ENCODE results near the gene TNRC6A. TPM values are rescaled to one million over a fixed set of nuclear protein-coding genes. Genes with fewer than 3 reads are reported as not detected.
A peak's percentile ranks its signal among the peaks of the same experiment; 100 is the strongest.

Gene TNRC6A
- total and polyA plus RNA-seq, 12 donors = 32.0 to 83.3 (median 54.0) TPM

GRCh38 chr16:24723663-24724062 is 5.8 kb upstream of the TNRC6A start:
- Histone ChIP-seq H3K27me3 (no peaks in the 10 kb centered on the region), H3K36me3 (replicated peaks in 1 of 2) (no peaks in the 10 kb centered on the region), H3K9me3 (replicated peaks in 1 of 3) (no peaks in the 10 kb centered on the region), H3K4me3 (no peak overlapping the region), H3K27ac (no peak overlapping the region), H3K4me1 (replicated peaks in 1 of 2) (peaks cover 0 to 3% of the 10 kb centered on the region in 2 donors)
- no peak for DNase-seq
- intact Hi-C loops (cut with DNase I) = no loop called here
- TF ChIP-seq CTCF (IDR thresholded peaks at IDR 0.05) = no peak
- no peak for TF ChIP-seq POLR2A (IDR thresholded peaks at IDR 0.05)

GRCh38 chr16:24728011-24728410 is 1.4 kb upstream of the TNRC6A start:
- DNase-seq = no peak
- H3K27ac ChIP-seq = no peak overlapping the region
- 88 to 94% (median 93%) methylated on average over 18 of the region's 18 CpGs for WGBS, 4 donors
- no peak overlapping the region for H3K4me3 ChIP-seq
- TF ChIP-seq CTCF (IDR thresholded peaks at IDR 0.05) (no peak), POLR2A (IDR thresholded peaks at IDR 0.05) (no peak)
- H3K4me1 ChIP-seq (replicated peaks in 1 of 2) = peaks cover 20 to 28% of the 10 kb centered on the region in 2 donors
- H3K36me3 ChIP-seq (replicated peaks in 1 of 2) = peaks cover 0 to 2% of the 10 kb centered on the region in 2 donors
- intact Hi-C loops (cut with DNase I) = no loop called here
- no peaks in the 10 kb centered on the region for H3K27me3 ChIP-seq
- H3K9me3 ChIP-seq (replicated peaks in 1 of 3) = no peaks in the 10 kb centered on the region

DNA sequence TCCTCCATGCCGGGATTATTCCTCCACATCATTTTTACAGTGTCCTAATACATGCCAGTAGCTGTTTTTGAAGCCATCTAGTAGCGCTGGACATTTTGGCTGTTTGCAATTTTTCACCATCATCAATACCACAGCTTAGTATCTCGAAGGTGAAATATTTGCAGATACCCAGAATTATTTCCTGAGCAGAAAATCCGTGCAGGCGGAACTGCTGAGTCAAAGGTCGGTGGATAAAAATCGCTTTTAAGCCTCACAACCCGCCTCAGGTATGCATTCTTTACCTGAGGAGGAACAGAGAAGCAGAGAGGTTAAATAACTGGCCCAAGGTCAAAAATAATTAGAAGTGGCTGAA is 584 bp upstream of the TNRC6A start:
- TF ChIP-seq CTCF (IDR thresholded peaks at IDR 0.05) (no peak), POLR2A (IDR thresholded peaks at IDR 0.05) (no peak)
- intact Hi-C loops (cut with DNase I) = no loop called here
- WGBS, 4 donors = 3 to 6% (median 4%) methylated on average over 8 of the region's 8 CpGs

GRCh38 chr16:24729951-24730815 is 732 bp downstream of the TNRC6A start:
- H3K36me3 ChIP-seq (replicated peaks in 1 of 2) = peaks cover 0 to 7% of the 10 kb centered on the region in 2 donors
- peak in 6 of 7 donors; percentile 35 to 65 (median 42) for DNase-seq
- H3K4me1 ChIP-seq (replicated peaks in 1 of 2) = peaks cover 32 to 50% of the 10 kb centered on the region in 2 donors
- H3K9me3 ChIP-seq (replicated peaks in 1 of 3) = no peaks in the 10 kb centered on the region
- peak overlapping the region in 3 of 4 donors; percentile 72 to 96 (median 89) for H3K4me3 ChIP-seq
- peak overlapping the region; percentile 23 to 99 (median 96) for H3K27ac ChIP-seq
- WGBS, 4 donors = 0 to 1% (median 1%) methylated on average over 43 to 60 of the region's 61 CpGs
- no peaks in the 10 kb centered on the region for H3K27me3 ChIP-seq
- intact Hi-C loops (cut with DNase I) = no loop called here
- no peak for TF ChIP-seq POLR2A (IDR thresholded peaks at IDR 0.05)
- no peak for TF ChIP-seq CTCF (IDR thresholded peaks at IDR 0.05)

More for the DNA sequence above, 584 bp upstream of the TNRC6A start:
- Histone ChIP-seq H3K27ac (peak overlapping the region; percentile 33 to 99 (median 96)), H3K27me3 (no peaks in the 10 kb centered on the region), H3K4me1 (replicated peaks in 1 of 2) (peaks cover 27 to 37% of the 10 kb centered on the region in 2 donors), H3K4me3 (peak overlapping the region in 3 of 4 donors; percentile 53 to 96 (median 89)), H3K9me3 (replicated peaks in 1 of 3) (no peaks in the 10 kb centered on the region), H3K36me3 (replicated peaks in 1 of 2) (peaks cover 0 to 7% of the 10 kb centered on the region in 2 donors)
- DNase-seq = peak in 1 of 7 donors; percentile 10

All from adrenal gland (tissue), 12 donors.